Large intestine (tissue), 3 donors: ENCODE measurements around the gene BICD1. TPM values are rescaled to one million over a fixed set of nuclear protein-coding genes. Genes with fewer than 3 reads are reported as not detected.

Source experiments
- DNase-seq, 2 donors: peaks; one replicate each; pipeline versions ENCODE4 v3.0.0 to v3.0.0-alpha.2; 2013
- H3K27ac ChIP-seq: one replicate; pipeline ENCODE4 v1.5.1; 2013; ENCODE audit warnings: low read length
- H3K27me3 ChIP-seq: 2 replicates; pipeline ENCODE4 v1.6.1; 2013; ENCODE audit warnings: low read length; ENCODE audit not compliant: control insufficient read depth, insufficient read depth
- H3K36me3 ChIP-seq: 2 replicates; pipeline ENCODE4 v1.6.1; 2013; ENCODE audit warnings: low read length; ENCODE audit not compliant: control insufficient read depth, insufficient read depth
- H3K4me1 ChIP-seq: one replicate; pipeline ENCODE4 v1.6.1; 2013; ENCODE audit warnings: low read length; ENCODE audit not compliant: control insufficient read depth, insufficient read depth
- H3K4me3 ChIP-seq: one replicate; pipeline ENCODE4 v1.5.1; 2013; ENCODE audit warnings: low read length
- H3K9me3 ChIP-seq: one replicate; pipeline ENCODE4 v1.6.1; 2013; ENCODE audit warnings: mild to moderate bottlenecking, low read depth, low read length, moderate library complexity; ENCODE audit not compliant: control insufficient read depth
- WGBS: methylation state at CpG from one replicate; pipeline ENCODE4 v1.1.5; 2013; ENCODE audit warnings: low lambda C conversion rate; ENCODE audit not compliant: insufficient coverage; 5-methylcytosine and 5-hydroxymethylcytosine counted together
- polyA plus RNA-seq: library from polyadenylated mRNA; unstranded; fragments of 120-200 nt; gene quantifications from one replicate; pipeline ENCODE4 v1.2.1, GENCODE V29; 2013

BICD1 gene
- polyA plus RNA-seq, 1 donor = 15.4 TPM

DNA sequence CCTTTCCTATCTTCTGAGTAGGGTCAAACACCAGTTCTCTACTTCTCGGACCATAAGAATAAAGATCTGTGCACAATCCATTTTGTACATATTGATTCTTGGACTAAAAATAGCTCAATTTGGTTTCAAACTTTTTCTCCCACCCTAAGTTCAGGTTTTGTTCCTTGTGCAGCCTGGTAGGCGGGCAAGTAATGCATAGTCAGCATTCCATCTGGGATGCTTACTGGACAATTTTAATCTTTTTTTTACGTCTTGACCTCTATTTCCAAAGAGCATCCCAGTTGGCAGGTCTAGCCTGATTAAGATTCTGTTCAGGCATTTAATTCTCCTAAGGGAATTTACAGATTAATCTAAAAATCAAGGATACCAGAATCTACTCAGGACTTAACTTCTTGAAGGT lies 126.9 kb downstream of the BICD1 start:
- DNase-seq = no peak
- Histone ChIP-seq H3K4me1 (no peaks in the 10 kb centered on the region), H3K36me3 (no peaks in the 10 kb centered on the region), H3K4me3 (no peak overlapping the region), H3K27ac (no peak overlapping the region), H3K27me3 (no peaks in the 10 kb centered on the region), H3K9me3 (no peaks in the 10 kb centered on the region)
- WGBS = 100% methylated on average over 2 of the region's 3 CpGs

DNA sequence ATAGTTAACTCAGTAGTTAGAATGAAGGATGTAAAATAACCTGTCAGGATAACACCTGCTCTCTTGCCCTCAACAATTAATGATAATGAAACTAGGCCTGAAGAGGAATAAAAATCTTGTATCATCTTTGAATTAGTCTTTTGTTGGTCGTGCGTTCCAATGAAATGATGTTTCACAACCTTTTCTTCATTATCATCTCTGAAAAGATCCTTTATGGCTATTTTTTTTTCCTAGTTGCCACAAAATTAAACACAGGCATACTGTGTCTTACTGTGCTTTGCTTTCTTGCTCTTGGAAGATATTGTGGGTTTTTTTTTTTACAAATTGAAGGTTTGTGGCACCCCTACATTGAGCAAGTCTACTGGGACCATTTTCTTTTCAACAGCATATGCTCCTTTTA lies 128.6 kb downstream of the BICD1 start:
- H3K4me3 ChIP-seq = no peak overlapping the region
- 100% methylated on average over 2 of the region's 2 CpGs for WGBS
- H3K4me1 ChIP-seq = no peaks in the 10 kb centered on the region
- no peak overlapping the region for H3K27ac ChIP-seq
- no peaks in the 10 kb centered on the region for H3K36me3 ChIP-seq
- H3K9me3 ChIP-seq = no peaks in the 10 kb centered on the region
- H3K27me3 ChIP-seq = no peaks in the 10 kb centered on the region
- DNase-seq = no peak

DNA sequence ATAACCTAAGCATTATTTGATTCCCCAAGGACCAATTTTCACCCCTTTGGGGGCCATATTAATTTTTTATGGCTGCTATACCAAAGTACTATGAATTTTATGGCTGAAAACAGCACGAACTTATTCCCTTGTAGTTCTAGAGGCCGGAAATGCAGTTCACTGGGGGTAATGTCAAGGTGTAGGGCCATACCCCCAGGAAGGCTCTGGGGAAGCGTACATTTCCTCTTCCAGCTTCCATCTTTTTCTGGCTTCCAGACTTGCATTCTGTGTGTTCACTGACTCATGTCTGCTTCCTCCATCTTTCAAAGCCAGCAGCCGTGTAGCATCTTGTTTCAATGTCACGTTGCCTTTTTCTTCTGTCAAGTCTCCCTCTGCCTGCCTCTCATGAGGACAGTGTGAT lies 133.5 kb downstream of the BICD1 start:
- H3K9me3 ChIP-seq = no peaks in the 10 kb centered on the region
- no peak overlapping the region for H3K4me3 ChIP-seq
- H3K27me3 ChIP-seq = no peaks in the 10 kb centered on the region
- H3K36me3 ChIP-seq = no peaks in the 10 kb centered on the region
- no peak overlapping the region for H3K27ac ChIP-seq
- WGBS = 100% methylated on average over 1 of the region's 5 CpGs
- no peaks in the 10 kb centered on the region for H3K4me1 ChIP-seq
- DNase-seq = no peak

DNA sequence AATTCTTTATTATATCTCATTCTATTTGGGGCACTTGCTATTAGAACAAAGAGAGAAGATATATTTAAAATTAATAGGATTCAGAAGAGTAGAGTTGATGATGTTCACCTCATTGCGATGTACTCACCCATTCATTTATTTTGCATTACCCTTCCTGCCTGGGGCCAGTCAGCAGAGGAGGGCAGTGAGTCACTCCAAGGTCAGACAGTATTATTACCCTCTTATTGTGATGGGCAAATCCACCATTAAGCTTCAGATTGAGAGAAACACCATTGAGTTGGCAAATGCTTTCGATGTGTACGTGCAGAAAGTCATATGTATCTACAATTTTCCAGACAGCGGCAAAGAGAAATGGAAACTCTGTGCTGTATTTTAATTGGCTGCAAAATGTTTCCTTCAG lies 134.2 kb downstream of the BICD1 start:
- H3K27me3 ChIP-seq = no peaks in the 10 kb centered on the region
- H3K36me3 ChIP-seq = no peaks in the 10 kb centered on the region
- H3K9me3 ChIP-seq = no peaks in the 10 kb centered on the region
- H3K4me1 ChIP-seq = no peaks in the 10 kb centered on the region
- no peak overlapping the region for H3K4me3 ChIP-seq
- no peak overlapping the region for H3K27ac ChIP-seq
- 100% methylated on average over 3 of the region's 4 CpGs for WGBS
- DNase-seq = no peak

DNA sequence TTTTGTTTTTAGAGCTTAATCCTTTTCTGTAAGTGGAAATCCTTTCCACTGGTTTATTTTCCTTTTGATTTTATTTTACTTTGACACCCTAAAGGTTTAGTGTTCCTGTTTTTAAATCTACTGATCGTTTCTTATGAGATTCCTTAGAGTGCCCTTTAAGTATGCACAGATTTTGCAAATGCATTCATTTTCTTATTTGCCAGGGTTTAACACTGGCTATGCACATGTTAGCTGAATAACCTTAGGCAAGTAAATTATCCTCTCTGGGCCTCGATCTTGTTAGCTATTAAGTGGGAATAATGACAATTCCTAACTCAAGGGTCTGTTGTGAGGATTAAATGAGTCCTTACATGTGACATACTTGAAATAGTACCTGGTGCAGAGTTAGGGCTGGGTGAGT lies 136.0 kb downstream of the BICD1 start:
- Histone ChIP-seq H3K36me3 (no peaks in the 10 kb centered on the region), H3K9me3 (no peaks in the 10 kb centered on the region), H3K27me3 (no peaks in the 10 kb centered on the region), H3K4me3 (no peak overlapping the region), H3K27ac (no peak overlapping the region), H3K4me1 (no peaks in the 10 kb centered on the region)
- DNase-seq = no peak
- no CpG with 5 or more reads among the region's 2 CpGs for WGBS

DNA sequence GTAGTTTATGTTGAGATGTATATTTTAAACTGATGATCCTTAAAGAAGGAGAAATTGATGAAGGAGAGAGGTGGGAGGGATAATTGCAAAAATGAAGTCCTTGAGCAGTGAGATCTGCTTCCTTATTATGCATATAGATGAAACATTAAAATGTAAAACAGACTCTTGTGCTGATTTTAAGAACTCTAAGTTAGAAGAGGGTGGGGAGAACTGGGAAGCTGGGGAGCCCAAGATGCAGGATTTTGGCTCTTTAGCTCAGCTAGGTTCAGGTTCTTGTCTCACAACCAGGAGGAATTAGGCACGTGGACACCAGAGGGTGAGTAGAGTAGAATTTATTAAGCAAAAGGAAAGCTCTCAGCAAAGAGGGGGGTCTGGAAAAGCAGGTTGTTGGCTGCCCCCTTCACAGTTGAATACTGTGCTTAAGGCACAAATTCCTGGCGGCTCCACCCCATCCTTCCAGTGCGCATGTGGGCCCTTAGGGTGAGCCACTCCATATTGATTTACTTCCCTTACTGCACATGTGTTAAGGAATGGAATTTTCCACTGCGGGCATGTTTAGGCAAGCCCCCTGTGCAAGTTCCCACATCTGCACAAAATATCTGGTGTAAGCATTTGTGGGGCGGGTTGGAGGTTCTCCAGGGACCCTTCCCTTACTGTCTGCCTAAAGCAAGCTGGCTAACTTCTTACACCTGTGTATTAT lies 141.9 kb downstream of the BICD1 start:
- 100% methylated on average over 1 of the region's 5 CpGs for WGBS
- no peaks in the 10 kb centered on the region for H3K4me1 ChIP-seq
- no peak overlapping the region for H3K27ac ChIP-seq
- H3K4me3 ChIP-seq = no peak overlapping the region
- DNase-seq = no peak
- H3K36me3 ChIP-seq = no peaks in the 10 kb centered on the region
- H3K9me3 ChIP-seq = peaks cover 7% of the 10 kb centered on the region
- no peaks in the 10 kb centered on the region for H3K27me3 ChIP-seq

DNA sequence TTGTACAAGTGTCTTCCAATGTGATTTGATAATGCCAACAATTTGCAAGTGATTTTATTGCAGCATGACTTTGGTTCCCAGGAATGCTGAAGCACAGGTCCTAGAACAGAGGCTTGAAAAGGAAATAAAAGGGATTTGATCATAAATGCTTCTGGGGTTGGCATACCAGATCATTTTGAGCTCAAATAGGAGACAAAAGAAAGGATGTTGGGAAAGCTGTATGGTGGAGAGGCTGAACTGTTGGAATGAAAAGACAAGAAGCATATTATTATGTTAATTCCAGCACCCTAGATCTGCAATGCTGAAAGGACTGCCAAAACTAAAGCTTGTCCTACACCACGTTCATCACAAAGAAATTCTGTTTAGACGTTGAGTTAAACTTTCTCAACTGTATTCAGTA lies 143.1 kb downstream of the BICD1 start:
- peaks cover 7% of the 10 kb centered on the region for H3K9me3 ChIP-seq
- H3K4me1 ChIP-seq = no peaks in the 10 kb centered on the region
- no CpG with 5 or more reads among the region's 2 CpGs for WGBS
- no peak for DNase-seq
- no peak overlapping the region for H3K27ac ChIP-seq
- H3K27me3 ChIP-seq = no peaks in the 10 kb centered on the region
- no peak overlapping the region for H3K4me3 ChIP-seq
- no peaks in the 10 kb centered on the region for H3K36me3 ChIP-seq

DNA sequence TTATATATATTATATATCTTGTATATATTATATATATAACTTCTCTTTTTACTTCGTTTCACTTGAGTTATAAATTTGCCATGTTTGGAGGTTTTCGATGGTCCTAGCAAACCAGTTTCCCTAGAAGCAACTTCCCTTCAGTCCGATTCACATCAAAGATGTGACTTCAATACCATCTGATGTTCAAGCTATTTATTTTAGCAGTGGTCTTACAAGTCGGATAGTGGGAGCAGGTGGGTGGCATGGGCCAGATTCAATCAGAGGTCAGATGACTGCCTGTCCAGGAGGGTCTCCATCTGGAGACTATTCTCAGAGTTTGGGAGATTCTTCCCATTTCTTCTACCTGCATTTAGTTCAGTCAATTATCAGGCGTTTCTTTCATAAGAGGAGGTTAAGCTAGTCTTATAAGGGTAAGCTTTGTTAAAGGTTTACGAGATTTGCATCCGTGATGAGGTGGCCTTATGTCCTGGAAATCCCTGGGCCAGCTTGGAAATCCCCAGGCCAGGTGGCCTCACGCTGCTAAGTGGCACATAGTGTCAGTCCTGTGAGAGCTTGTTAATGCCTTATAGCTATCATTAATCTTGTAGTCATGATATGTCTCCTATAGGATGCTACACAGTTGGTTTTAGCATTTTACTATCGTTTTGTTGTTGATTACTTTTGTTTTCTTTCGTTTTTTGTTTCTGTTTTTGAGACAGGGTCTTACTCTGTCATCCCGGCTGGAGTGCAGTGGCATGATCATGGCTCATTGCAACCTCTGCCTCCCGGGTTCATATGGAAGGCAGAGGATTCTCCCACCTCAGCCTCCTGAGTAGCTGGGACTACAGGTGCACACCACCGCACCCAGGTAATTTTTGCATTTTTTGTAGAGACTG lies 145.8 kb downstream of the BICD1 start:
- DNase-seq = no peak
- 96% methylated on average over 5 of the region's 13 CpGs for WGBS
- no peaks in the 10 kb centered on the region for H3K4me1 ChIP-seq
- H3K27ac ChIP-seq = no peak overlapping the region
- H3K4me3 ChIP-seq = no peak overlapping the region
- no peaks in the 10 kb centered on the region for H3K27me3 ChIP-seq
- peaks cover 7% of the 10 kb centered on the region for H3K9me3 ChIP-seq
- H3K36me3 ChIP-seq = no peaks in the 10 kb centered on the region

DNA sequence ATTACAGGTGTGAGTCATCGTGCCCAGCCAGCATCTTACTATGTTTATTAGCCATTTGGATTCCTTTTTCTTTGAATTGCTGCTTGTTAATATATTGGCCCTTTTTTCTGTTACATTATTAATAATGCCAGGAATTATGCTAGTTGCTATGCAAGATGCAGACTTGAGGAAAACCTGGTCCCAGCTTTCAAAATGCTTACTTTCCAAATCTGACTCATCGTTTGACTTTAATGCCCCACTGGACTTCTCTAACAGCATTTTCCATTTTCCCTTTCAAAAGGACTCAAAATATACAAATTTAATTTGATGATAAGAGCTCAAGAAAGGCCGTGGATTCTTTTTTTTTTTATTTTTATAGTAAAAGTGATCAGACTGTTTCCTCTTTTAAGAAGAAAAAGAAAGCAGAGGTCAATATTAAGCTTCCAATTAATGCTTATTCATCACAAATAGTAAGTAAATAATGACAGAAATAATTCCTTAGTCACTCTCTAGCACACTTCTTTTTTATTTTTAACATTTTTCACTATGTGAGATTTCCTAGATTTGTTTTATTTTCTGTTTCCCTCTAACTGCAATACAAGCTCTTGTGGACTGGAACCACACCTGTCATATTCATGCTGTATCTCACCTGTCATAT lies 146.6 kb downstream of the BICD1 start:
- Histone ChIP-seq H3K36me3 (no peaks in the 10 kb centered on the region), H3K27ac (no peak overlapping the region), H3K27me3 (no peaks in the 10 kb centered on the region), H3K4me3 (no peak overlapping the region), H3K9me3 (peaks cover 4% of the 10 kb centered on the region), H3K4me1 (no peaks in the 10 kb centered on the region)
- WGBS = 50% methylated on average over 1 of the region's 3 CpGs
- no peak for DNase-seq

DNA sequence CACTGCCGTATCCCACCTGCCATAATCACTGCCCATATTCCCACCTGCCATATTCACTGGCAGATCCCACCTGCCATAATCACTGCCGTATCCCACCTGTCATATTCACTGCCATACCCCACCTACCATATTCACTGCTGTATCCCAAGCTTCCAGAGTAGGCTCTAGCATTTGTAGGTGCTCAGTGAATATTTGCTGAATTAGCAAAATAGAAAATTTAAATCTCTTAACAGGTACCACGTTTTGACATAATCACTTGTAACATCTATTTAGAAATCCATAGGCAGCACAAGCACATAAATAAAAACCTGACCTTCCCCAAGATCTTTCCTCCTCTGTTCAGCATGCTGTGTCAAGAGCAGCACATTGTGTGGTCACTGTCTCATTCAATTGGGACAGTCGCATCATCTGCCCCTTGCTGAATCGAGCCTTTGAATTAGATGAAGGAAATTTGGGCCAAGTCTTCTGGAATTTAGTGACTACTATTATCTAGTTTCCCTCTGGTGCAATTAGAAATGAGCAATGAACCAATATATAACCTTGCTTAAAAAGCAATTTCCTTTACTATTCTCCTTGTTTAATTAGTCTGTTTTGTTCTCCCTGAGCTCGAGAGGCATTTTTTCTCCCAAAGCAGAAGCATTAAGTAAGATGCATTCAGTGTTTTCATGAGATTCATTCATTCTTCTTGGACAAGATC lies 147.8 kb downstream of the BICD1 start:
- Histone ChIP-seq H3K9me3 (no peaks in the 10 kb centered on the region), H3K36me3 (no peaks in the 10 kb centered on the region), H3K4me1 (no peaks in the 10 kb centered on the region), H3K4me3 (no peak overlapping the region), H3K27me3 (no peaks in the 10 kb centered on the region), H3K27ac (no peak overlapping the region)
- 90% methylated on average over 2 of the region's 6 CpGs for WGBS
- no peak for DNase-seq
